ENCODE results near the gene PCBD2.
A peak's percentile ranks its signal among the peaks of the same experiment; 100 is the strongest.
"Not testable (repeated sequence)": the region's sequence is repeated elsewhere in the genome, so short reads cannot be mapped to it uniquely, and the experiment has no call there.

The PCBD2 gene

DNA sequence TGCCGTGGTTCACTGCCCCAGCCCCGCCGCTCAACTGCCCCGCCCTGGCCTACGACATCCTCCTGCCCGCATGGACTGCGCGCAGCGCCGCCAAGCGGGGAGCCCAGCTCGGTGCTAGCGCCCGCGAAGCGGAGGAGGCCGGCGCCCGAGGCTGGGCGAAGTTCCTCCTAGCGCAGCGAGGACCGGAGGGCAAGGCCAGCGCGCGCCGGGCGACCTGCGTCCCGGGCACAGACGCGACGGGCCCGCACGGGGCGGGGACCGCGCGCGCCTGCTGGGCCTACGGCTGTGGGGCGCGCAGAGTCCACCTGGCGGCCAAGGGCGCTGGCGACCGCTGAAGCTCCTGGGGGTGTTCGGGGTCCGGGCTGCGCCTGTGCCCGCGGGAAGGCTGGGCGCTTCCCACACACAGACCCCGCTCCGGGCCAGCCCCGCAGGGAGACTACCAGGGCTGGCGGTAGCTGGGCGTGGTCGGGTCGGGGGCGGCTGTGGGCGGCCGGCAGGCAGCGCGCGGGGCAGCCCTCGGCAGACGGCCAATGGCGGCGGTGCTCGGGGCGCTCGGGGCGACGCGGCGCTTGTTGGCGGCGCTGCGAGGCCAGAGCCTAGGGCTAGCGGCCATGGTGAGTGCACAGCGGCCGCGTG lies at the start of gene PCBD2:
Gene PCBD2 (plus strand): TSS at position 522 of the 636 bp plus-strand sequence. CDS start 9 bp downstream, at position 531.
- peak; percentile 87 for DNase-seq (ENCODE audit: low read depth)

- DNase-seq (ENCODE audit: low read depth): not testable (repeated sequence)
These were observed 48.5 kb upstream of the PCBD2 start for GRCh38 chr5:134856465-134856864.

DNA sequence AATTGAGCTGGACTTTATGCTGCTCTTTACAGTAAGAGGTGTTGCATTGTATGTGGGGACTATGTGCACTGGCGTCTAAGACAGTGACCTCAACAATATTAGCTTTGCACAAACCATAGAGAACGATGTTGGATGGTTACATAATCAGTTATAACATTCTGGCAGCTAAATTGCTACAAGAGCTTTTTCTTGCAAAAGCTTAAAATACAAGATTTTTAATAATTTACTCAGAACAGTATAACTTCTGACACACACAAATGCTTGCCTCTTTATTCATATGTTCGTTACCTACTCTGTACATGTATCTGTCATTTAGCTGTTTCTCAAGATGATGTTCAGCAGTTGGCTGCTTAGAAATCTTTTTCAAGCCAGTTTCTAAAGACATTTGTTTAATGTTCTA lies 47.5 kb upstream of the PCBD2 start:
- no peak for DNase-seq (ENCODE audit: low read depth)

- DNase-seq (ENCODE audit: low read depth): no peak
These were observed 40.2 kb upstream of the PCBD2 start for GRCh38 chr5:134864707-134865106.

DNA sequence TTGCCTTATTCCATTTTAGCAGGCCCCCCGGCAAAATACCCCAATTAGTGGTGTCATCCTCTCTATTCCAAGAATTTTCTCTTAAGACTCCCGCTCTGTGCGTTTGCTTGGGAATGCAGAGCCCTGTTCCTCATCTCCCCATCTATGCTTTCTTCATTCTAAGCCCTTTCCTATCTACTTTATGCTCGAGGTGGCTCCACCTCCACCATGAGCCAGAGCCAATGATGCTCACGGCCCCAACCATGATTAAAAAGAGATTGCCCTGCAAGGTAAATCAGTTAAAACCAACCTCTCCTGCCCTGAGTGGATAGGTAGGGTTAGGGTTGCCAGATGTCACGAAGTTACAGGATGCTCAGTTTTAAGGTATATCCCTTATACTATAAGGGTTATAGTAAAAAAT lies 31.4 kb upstream of the PCBD2 start:
- DNase-seq (ENCODE audit: low read depth): no peak

DNA sequence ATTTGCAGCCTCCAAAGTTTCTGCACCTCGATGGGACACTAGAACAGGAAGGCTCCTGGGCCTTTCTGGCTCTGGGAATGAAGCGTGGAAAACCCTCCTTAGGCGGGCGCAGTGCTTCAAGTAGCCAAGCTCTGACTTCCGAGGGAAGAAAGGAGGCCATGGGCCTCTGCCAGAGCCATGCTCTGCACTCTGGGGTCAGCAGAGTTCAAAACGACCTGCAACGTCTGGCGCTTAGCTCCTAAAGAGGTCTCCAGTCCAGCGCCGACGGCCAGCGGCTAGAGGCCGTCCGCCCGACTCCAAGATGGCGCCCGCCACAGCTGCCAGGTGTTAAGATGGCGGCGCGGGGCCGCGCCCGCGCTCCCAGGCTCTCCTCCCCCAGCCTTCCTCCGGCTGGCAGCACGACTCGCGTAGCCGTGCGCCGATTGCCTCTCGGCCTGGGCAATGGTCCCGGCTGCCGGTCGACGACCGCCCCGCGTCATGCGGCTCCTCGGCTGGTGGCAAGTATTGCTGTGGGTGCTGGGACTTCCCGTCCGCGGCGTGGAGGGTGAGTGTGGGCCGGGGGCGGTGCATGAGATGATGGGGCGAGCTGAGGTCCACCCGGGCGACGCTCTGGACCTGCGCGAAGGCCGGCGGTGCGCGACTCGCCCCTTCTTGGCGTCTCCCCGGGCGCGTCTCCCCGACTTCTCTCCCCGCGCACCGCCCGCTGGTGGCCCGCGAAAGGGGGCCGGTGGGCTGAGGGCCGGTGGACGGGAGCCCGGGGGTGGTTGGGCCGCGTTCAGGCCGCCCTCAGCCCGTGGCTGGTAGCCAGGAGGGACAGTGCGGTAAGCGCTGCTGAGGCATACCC lies 30.7 kb upstream of the PCBD2 start, which contains the start of gene TXNDC15:
Gene TXNDC15 (plus strand): TSS at position 385 of the 844 bp plus-strand sequence. CDS start 57 bp downstream, at position 442.
- DNase-seq (ENCODE audit: low read depth): peak; percentile 68

GRCh38 chr5:134874831-134875655 lies 29.9 kb upstream of the PCBD2 start:
- no peak for DNase-seq (ENCODE audit: low read depth)

GRCh38 chr5:134877159-134877558 lies 27.8 kb upstream of the PCBD2 start:
- no peak for DNase-seq (ENCODE audit: low read depth)

DNA sequence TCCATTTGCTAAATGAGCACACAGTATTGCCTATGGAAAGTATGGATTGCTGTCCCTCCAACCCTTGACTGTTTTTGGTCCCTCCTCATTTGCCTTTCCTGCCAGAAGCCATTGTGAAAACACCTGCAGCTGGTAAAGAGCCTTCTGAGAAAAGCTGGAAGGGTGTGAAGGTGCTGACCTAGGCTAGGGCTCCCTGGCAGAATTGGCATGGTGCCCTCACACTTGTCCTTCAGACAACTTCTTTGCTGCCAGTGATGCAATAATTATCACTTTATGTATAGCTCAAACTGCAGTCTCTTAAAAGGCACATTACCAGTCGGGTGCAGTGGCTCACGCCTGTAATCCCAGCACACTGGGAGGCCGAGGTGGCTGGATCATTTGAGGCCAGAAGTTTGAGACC lies 26.5 kb upstream of the PCBD2 start:
- no peak for DNase-seq (ENCODE audit: low read depth)

- DNase-seq (ENCODE audit: low read depth): no peak
These were observed 25.5 kb upstream of the PCBD2 start for GRCh38 chr5:134879456-134879855.

DNA sequence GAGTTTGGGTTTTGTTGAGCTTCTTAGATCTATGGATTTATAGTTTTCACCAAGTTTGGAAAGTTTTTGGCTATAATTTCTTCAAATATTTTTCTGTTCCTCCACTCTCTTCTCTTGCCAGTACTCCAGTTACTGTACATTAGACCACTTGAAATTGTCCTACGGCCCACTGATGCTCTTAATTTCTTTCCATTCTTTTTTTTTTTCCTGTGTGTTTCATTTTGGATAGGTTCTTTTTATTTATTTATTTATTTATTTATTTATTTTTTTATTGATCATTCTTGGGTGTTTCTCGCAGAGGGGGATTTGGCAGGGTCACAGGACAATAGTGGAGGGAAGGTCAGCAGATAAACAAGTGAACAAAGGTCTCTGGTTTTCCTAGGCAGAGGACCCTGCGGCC lies 24.0 kb upstream of the PCBD2 start:
- DNase-seq (ENCODE audit: low read depth): not testable (repeated sequence)

DNA sequence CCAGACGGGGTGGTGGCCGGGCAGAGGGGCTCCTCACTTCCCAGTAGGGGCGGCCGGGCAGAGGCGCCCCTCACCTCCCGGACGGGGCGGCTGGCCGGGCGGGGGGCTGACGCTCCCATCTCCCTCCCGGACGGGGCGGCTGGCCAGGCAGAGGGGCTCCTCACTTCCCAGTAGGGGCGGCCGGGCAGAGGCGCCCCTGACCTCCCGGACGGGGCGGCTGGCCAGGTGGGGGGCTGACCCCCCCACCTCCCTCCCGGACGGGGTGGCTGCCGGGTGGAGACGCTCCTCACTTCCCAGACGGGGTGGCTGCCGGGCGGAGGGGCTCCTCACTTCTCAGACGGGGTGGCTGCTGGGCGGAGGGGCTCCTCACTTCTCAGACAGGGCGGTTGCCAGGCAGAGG lies 23.2 kb upstream of the PCBD2 start:
- not testable (repeated sequence) for DNase-seq (ENCODE audit: low read depth)

DNA sequence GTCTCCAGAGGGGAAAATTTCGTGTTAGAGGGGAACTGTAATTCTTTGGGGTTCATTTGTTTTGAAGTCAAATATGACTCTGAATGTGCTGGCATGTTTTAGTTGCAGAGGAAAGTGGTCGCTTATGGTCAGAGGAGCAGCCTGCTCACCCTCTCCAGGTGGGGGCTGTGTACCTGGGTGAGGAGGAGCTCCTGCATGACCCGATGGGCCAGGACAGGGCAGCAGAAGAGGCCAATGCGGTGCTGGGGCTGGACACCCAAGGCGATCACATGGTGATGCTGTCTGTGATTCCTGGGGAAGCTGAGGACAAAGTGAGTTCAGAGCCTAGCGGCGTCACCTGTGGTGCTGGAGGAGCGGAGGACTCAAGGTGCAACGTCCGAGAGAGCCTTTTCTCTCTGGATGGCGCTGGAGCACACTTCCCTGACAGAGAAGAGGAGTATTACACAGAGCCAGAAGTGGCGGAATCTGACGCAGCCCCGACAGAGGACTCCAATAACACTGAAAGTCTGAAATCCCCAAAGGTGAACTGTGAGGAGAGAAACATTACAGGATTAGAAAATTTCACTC lies 17.3 kb upstream of the PCBD2 start:
- no peak for DNase-seq (ENCODE audit: low read depth)

DNA sequence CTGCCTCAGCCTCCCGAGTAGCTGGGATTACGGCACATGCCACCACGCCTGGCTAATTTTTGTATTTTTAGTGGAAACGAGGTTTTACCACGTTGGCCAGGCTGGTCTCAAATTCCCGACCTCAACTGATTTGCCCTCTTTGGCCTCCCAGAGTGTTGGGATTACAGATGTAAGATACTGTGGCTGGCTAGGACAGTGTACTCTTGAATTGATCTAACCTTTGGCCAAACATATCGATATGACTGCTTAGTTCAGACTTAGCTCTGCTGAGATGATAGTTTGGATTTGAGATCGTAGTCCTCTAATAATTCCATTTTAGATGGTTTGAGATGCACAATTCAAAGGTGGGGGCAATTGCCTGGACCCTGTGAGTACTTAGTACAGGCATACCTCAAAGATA lies 15.6 kb upstream of the PCBD2 start:
- no peak for DNase-seq (ENCODE audit: low read depth)

GRCh38 chr5:134891473-134891872 lies 13.5 kb upstream of the PCBD2 start:
- DNase-seq (ENCODE audit: low read depth): no peak

GRCh38 chr5:134892282-134892681 lies 12.6 kb upstream of the PCBD2 start:
- DNase-seq (ENCODE audit: low read depth): no peak

GRCh38 chr5:134892926-134893325 lies 12.0 kb upstream of the PCBD2 start:
- no peak for DNase-seq (ENCODE audit: low read depth)

- no peak for DNase-seq (ENCODE audit: low read depth)
These were observed 11.0 kb upstream of the PCBD2 start for GRCh38 chr5:134893748-134894505.

DNA sequence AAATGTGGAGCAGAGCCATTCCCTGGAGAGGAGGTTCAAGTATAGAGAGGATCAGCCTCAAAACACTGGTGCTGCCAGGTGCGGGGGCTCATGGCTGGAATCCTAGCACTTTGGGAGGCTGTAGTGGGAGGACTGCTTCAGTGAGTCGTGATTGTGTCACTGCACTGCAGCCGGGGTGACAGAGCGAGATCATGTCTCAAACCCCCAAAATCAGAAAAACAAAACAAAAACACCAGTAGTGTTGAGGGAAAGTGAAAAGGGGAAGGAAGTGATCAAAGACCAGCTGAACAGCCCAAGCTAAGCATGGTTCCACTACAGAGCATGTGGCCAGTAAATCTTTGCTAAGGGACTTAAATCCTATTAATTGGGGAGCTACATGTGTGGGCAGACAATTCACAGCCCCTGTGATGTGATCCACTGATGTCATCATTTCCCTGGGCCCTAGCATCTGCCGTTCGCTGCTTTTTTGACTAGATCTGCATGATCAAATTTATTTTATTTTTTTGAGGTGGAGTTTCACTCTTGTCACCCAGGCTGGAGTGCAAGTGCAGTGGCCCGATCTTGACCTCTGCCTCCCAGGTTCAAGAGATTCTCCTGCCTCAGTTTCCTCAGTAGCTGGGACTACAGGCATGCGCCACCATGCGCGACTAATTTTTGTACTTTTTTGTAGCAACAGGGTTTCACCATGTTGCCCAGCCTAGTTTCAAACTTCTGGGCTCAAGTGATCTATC lies 2.7 kb upstream of the PCBD2 start:
- no peak for DNase-seq (ENCODE audit: low read depth)

- DNase-seq (ENCODE audit: low read depth): peak; percentile 38
These were observed 490 bp downstream of the PCBD2 start for GRCh38 chr5:134905246-134905996.
